GM11168 (cell line): ENCODE data around the gene KIFC1.

Experiments used
- in situ Hi-C: fragments of 300-500 bp; cut with MboI; formaldehyde crosslinking; loops from one replicate; pipeline ENCODE4 v1.12.0; 2022; ENCODE audit warnings: low sequenced_read_pairs; ENCODE audit not compliant: unreplicated experiment

KIFC1 gene

GRCh38 chr6:33410050-33410710 lies 18.6 kb downstream of the KIFC1 start:
- in situ Hi-C loops = no loop called here

GRCh38 chr6:33410711-33411631 lies 19.3 kb downstream of the KIFC1 start, which contains the start of gene PHF1:
Gene PHF1, plus strand, starts transcription at chr6:33411014. Its CDS starts 1,250 bp downstream, at chr6:33412264.
- in situ Hi-C loops = no loop called here

- in situ Hi-C loops = no loop called here
Observed at GRCh38 chr6:33411632-33412005, 20.0 kb downstream of the KIFC1 start.

- in situ Hi-C loops = no loop called here
Observed at GRCh38 chr6:33412140-33413009, 20.8 kb downstream of the KIFC1 start.

- in situ Hi-C loops = no loop called here
Observed at GRCh38 chr6:33413241-33414120, 21.9 kb downstream of the KIFC1 start.

GRCh38 chr6:33414592-33415271 lies 23.1 kb downstream of the KIFC1 start:
- in situ Hi-C loops = no loop called here

- in situ Hi-C loops = no loop called here
Observed at GRCh38 chr6:33415831-33416230, 24.2 kb downstream of the KIFC1 start.

GRCh38 chr6:33416386-33417127 lies 24.9 kb downstream of the KIFC1 start:
- in situ Hi-C loops = no loop called here

- in situ Hi-C loops = no loop called here
Observed at GRCh38 chr6:33417128-33417902, 25.7 kb downstream of the KIFC1 start.

- in situ Hi-C loops = no loop called here
Observed at GRCh38 chr6:33417903-33418689, 26.5 kb downstream of the KIFC1 start, which contains the start of gene CUTA. Gene CUTA, minus strand, starts transcription at chr6:33418107. Its CDS starts 107 bp downstream, at chr6:33418000.

GRCh38 chr6:33418690-33419291 lies 27.2 kb downstream of the KIFC1 start:
- in situ Hi-C loops = no loop called here

GRCh38 chr6:33419580-33420490 lies 28.2 kb downstream of the KIFC1 start, which contains the start of gene SYNGAP1:
Gene SYNGAP1, plus strand, starts transcription at chr6:33420065. Its CDS starts 200 bp downstream, at chr6:33420265.
- in situ Hi-C loops = no loop called here

- in situ Hi-C loops = no loop called here
Observed at GRCh38 chr6:33420491-33421343, 29.1 kb downstream of the KIFC1 start.

- in situ Hi-C loops = no loop called here
Observed at GRCh38 chr6:33421344-33421643, 29.7 kb downstream of the KIFC1 start.
